Tibial nerve (tissue), 4 donors: ENCODE measurements around the gene COPZ1. TPM values are rescaled to one million over a fixed set of nuclear protein-coding genes. Genes with fewer than 3 reads are reported as not detected.

Experiments
- DNase-seq, 2 donors: peaks; one replicate each; pipeline ENCODE4 v3.0.0-alpha.2; 2019; ENCODE audit warnings: low spot score in 2 of 2
- H3K27ac ChIP-seq, 4 donors: fragments of 200-600 bp; sonication (generic) in 3 of 4; one replicate each; pipeline ENCODE4 v1.5.1; 2017 to 2019; ENCODE audit warnings: mild to moderate bottlenecking in 1 of 4
- H3K27me3 ChIP-seq, 2 donors: fragments of 200-600 bp; sonication (generic) in 1 of 2; one replicate each; pipeline versions ENCODE4 v1.5.1 to v1.6.0; 2017 to 2019
- H3K36me3 ChIP-seq, 3 donors: fragments of 200-600 bp; sonication (generic); one replicate each; pipeline ENCODE4 v1.5.1; 2018 to 2019
- H3K4me1 ChIP-seq, 4 donors: fragments of 200-600 bp; sonication (generic) in 3 of 4; one replicate each; pipeline ENCODE4 v1.5.1; 2017 to 2019
- H3K4me3 ChIP-seq, 4 donors: fragments of 200-600 bp; sonication (generic) in 3 of 4; one replicate each; pipeline ENCODE4 v1.5.1; 2017 to 2019; ENCODE audit warnings: mild to moderate bottlenecking in 1 of 4, moderate library complexity in 1 of 4
- H3K9me3 ChIP-seq, 4 donors: fragments of 200-600 bp; sonication (generic) in 3 of 4; one replicate each; pipeline ENCODE4 v1.5.1; 2017 to 2019
- CTCF ChIP-seq, 5 experiments: fragments of 200-600 bp in 3 of 5; fragments of 450-650 bp in 2 of 5; sonication (generic) in 3 of 5; IDR thresholded peaks; one replicate each; pipeline ENCODE4 v1.5.1; 2016 to 2019; ENCODE audit warnings: antibody characterized with exemption in 5 of 5, mild to moderate bottlenecking in 3 of 5, moderate library complexity in 2 of 5
- EP300 ChIP-seq, 2 donors: sonication (generic); formaldehyde crosslinking; IDR thresholded peaks; one replicate each; pipeline ENCODE4 v1.6.1; 2017; ENCODE audit warnings: antibody characterized with exemption in 2 of 2, mild to moderate bottlenecking in 1 of 2
- POLR2A ChIP-seq, 2 donors: fragments of 450-650 bp; IDR thresholded peaks; one replicate each; pipeline ENCODE4 v1.6.1; 2017; ENCODE audit warnings: antibody characterized with exemption in 2 of 2, mild to moderate bottlenecking in 2 of 2, moderate library complexity in 2 of 2
- WGBS, 2 donors: methylation state at CpG; one replicate each; pipeline ENCODE4 v1.1.5; 2018; 5-methylcytosine and 5-hydroxymethylcytosine counted together
- total RNA-seq, 4 donors: library from RNA; depleted of rRNA; stranded (reverse); fragments of >200 nt; gene quantifications; one replicate each; pipeline ENCODE4 v1.1.0, GENCODE V29; 2016

COPZ1 gene
- total RNA-seq, 4 donors from 2014 or later = 38.0 to 52.0 (median 43.6) TPM

GRCh38 chr12:54377797-54378515 lies 53.0 kb downstream of the COPZ1 start:
- H3K4me3 ChIP-seq = peak overlapping the region in 3 of 4 donors; percentile 4 to 63 (median 48)
- DNase-seq = no peak
- no peaks in the 10 kb centered on the region for H3K9me3 ChIP-seq
- peak overlapping the region in 3 of 4 donors; percentile 56 to 86 (median 77) for H3K27ac ChIP-seq
- no peaks in the 10 kb centered on the region for H3K36me3 ChIP-seq
- H3K4me1 ChIP-seq = peaks cover 0 to 61% (median 20%) of the 10 kb centered on the region in 4 donors
- WGBS, 2 donors = 83 to 85% methylated on average over 6 of the region's 6 CpGs
- H3K27me3 ChIP-seq = no peaks in the 10 kb centered on the region
- TF ChIP-seq EP300 (IDR thresholded peaks at IDR 0.05) (no peak), CTCF (IDR thresholded peaks at IDR 0.05) (no peak), POLR2A (IDR thresholded peaks at IDR 0.05) (no peak)

- TF ChIP-seq CTCF (IDR thresholded peaks at IDR 0.05) (no peak), EP300 (IDR thresholded peaks at IDR 0.05) (no peak), POLR2A (IDR thresholded peaks at IDR 0.05) (peak in 1 of 2 donors; percentile 43)
- DNase-seq = peak in 1 of 2 donors; percentile 54
- Histone ChIP-seq H3K4me3 (peak overlapping the region; percentile 22 to 63 (median 47)), H3K9me3 (no peaks in the 10 kb centered on the region), H3K27me3 (no peaks in the 10 kb centered on the region), H3K4me1 (peaks cover 0 to 57% (median 20%) of the 10 kb centered on the region in 4 donors), H3K36me3 (no peaks in the 10 kb centered on the region), H3K27ac (peak overlapping the region in 3 of 4 donors; percentile 56 to 86 (median 72))
- WGBS, 2 donors = 11 to 18% methylated on average over 32 to 48 of the region's 49 CpGs
Observed at GRCh38 chr12:54378796-54379397, 54.0 kb downstream of the COPZ1 start.

GRCh38 chr12:54379398-54380201 lies 54.7 kb downstream of the COPZ1 start:
- DNase-seq = peak; percentile 85 to 91
- peaks cover 0 to 51% (median 17%) of the 10 kb centered on the region in 4 donors for H3K4me1 ChIP-seq
- TF ChIP-seq EP300 (IDR thresholded peaks at IDR 0.05) (peak in 1 of 2 donors; percentile 30), CTCF (IDR thresholded peaks at IDR 0.05) (peak; percentile 99 to 100 (median 100)), POLR2A (IDR thresholded peaks at IDR 0.05) (no peak)
- H3K27ac ChIP-seq = peak overlapping the region in 3 of 4 donors; percentile 47 to 86 (median 67)
- H3K4me3 ChIP-seq = peak overlapping the region; percentile 22 to 63 (median 38)
- WGBS, 2 donors = 10 to 13% methylated on average over 18 to 19 of the region's 19 CpGs
- no peaks in the 10 kb centered on the region for H3K27me3 ChIP-seq
- H3K9me3 ChIP-seq = no peaks in the 10 kb centered on the region
- H3K36me3 ChIP-seq = no peaks in the 10 kb centered on the region

- no peak overlapping the region for H3K4me3 ChIP-seq
- H3K9me3 ChIP-seq = no peaks in the 10 kb centered on the region
- no peak for TF ChIP-seq POLR2A (IDR thresholded peaks at IDR 0.05)
- TF ChIP-seq CTCF (IDR thresholded peaks at IDR 0.05) = no peak
- TF ChIP-seq EP300 (IDR thresholded peaks at IDR 0.05) = no peak
- no peaks in the 10 kb centered on the region for H3K36me3 ChIP-seq
- peaks cover 0 to 48% (median 13%) of the 10 kb centered on the region in 4 donors for H3K4me1 ChIP-seq
- H3K27ac ChIP-seq = no peak overlapping the region
- no peaks in the 10 kb centered on the region for H3K27me3 ChIP-seq
- WGBS, 2 donors = 88 to 92% methylated on average over 4 of the region's 4 CpGs
- DNase-seq = no peak
Observed at GRCh38 chr12:54381136-54381535, 56.2 kb downstream of the COPZ1 start.
